HUES6 (cell line): ENCODE results near the gene BAX.

Experiments used
- H3K27ac ChIP-seq: 2 replicates; pipeline ENCODE4 v1.7.0; 2013; ENCODE audit warnings: low read depth, mild to moderate bottlenecking, low read length, inconsistent platforms
- H3K27me3 ChIP-seq: 2 replicates; pipeline ENCODE4 v1.6.1; 2013; ENCODE audit warnings: low read length; ENCODE audit not compliant: control insufficient read depth, insufficient read depth
- H3K36me3 ChIP-seq: 2 replicates; pipeline ENCODE4 v1.6.1; 2013; ENCODE audit warnings: low read length; ENCODE audit not compliant: control insufficient read depth, insufficient read depth
- H3K4me1 ChIP-seq: 2 replicates; pipeline ENCODE4 v1.6.1; 2013; ENCODE audit warnings: low read length; ENCODE audit not compliant: control insufficient read depth, insufficient read depth
- H3K4me3 ChIP-seq: 2 replicates; pipeline ENCODE4 v1.5.1; 2013; ENCODE audit warnings: low read depth, low read length
- H3K9ac ChIP-seq: one replicate; pipeline ENCODE4 v1.6.1; 2013; ENCODE audit warnings: mild to moderate bottlenecking, low read length
- H3K9me3 ChIP-seq: 2 replicates; pipeline ENCODE4 v1.6.1; 2013; ENCODE audit warnings: low read depth, low read length; ENCODE audit not compliant: control insufficient read depth, insufficient read depth

The BAX gene

DNA sequence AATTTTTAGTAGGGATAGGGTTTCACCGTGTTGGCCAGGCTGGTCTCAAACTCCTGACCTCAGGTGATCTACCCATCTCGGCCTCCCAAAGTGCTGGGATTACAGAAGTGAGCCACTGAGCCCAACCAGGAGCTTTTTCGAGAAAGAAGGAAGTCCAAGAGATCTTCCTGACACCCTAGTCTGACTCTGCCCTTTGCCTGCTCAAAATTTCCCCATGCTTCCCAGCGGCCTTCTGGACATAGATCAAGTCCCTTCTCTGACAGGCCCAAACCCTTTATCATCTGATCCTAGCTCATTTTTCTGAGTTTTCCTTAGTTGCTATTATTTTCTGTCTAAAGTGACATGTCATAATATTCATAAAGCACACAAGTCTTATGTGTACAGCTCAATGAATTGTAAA lies 1.5 kb upstream of the BAX start:
- Histone ChIP-seq H3K4me1 (peaks cover 10% of the 10 kb centered on the region), H3K9me3 (no peaks in the 10 kb centered on the region), H3K27ac (no peak overlapping the region), H3K4me3 (no peak overlapping the region), H3K9ac (no peak overlapping the region), H3K36me3 (peaks cover 20% of the 10 kb centered on the region), H3K27me3 (no peaks in the 10 kb centered on the region)

DNA sequence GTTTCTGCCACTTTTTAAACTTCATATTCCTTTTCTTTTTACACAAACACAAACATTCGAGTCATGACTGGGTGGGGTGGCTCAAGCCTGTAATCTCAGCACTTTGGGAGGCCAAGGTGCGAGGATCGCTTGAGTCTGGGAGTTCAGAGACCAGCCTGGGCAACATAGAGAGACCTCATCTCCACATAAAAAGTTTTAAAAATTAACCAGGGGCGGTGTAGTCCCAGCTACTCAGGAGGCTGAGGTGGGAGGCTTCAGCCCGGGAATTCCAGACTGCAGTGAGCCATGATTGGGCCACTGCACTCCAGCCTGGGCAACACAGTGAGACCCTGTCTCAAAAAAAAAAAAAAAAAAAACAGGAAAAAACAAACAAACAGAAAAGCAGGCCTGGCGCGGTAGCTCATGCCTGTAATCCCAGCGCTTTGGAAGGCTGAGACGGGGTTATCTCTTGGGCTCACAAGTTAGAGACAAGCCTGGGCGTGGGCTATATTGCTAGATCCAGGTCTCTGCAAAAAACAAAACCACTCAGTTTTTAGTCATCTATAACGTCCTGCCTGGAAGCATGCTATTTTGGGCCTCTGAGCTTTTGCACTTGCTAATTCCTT lies 583 bp upstream of the BAX start:
- H3K4me3 ChIP-seq, result peak overlapping the region; percentile 92
- peaks cover 10% of the 10 kb centered on the region for H3K4me1 ChIP-seq
- H3K9me3 ChIP-seq, result no peaks in the 10 kb centered on the region
- H3K27ac ChIP-seq, result no peak overlapping the region; the same call in 1 of the 2 replicates
- H3K36me3 ChIP-seq, result peaks cover 26% of the 10 kb centered on the region
- no peaks in the 10 kb centered on the region for H3K27me3 ChIP-seq
- H3K9ac ChIP-seq, result peak overlapping the region; percentile 8

DNA sequence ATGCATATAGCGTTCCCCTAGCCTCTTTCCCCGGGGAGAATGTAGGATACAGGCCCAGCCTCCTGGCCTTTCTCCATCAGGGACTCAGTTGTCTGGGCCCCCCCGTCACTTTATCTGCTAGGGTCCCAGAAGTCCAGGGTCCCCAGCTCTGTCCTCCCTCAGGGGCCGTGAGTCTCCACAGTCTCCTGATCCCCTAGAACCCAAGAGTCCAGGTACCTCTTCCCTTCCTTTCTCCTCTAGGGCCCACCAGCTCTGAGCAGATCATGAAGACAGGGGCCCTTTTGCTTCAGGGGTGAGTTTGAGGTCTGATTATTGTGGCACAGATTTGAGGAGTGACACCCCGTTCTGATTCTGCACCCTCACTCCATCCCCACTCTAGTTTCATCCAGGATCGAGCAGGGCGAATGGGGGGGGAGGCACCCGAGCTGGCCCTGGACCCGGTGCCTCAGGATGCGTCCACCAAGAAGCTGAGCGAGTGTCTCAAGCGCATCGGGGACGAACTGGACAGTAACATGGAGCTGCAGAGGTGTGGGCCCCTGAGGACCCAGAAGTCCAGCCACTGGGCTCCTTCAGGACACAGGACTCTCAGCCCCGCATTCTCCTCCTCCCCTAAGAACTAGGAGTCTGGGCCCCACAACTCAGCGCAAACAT lies 758 bp downstream of the BAX start:
- Histone ChIP-seq H3K9ac (peak overlapping the region; percentile 99), H3K27me3 (no peaks in the 10 kb centered on the region), H3K4me3 (peak overlapping the region; percentile 92), H3K36me3 (peaks cover 31% of the 10 kb centered on the region), H3K4me1 (peaks cover 10% of the 10 kb centered on the region), H3K9me3 (no peaks in the 10 kb centered on the region), H3K27ac (peak overlapping the region; percentile 96)

DNA sequence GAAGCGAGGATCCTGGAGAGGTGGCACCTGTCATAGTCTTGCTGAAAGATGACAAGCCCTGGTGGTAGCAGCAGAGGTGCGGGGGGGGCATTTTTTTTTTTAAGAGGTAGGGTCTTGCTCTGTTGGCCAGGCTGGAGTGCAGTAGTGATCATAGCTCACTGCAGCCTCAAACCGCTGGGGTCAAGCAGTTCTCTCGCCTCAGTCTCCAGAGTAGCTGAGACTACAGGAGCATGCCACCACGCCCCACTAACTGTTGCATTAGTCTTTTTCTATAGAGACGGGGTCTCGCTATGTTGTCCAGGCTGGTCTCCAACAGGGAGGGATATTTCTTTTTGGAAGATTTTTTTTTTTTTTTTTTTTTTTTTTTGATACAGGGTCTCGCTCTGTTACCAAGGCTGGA lies 3.3 kb downstream of the BAX start:
- Histone ChIP-seq H3K4me1 (peaks cover 21% of the 10 kb centered on the region), H3K27me3 (no peaks in the 10 kb centered on the region), H3K9me3 (no peaks in the 10 kb centered on the region), H3K36me3 (peaks cover 40% of the 10 kb centered on the region), H3K4me3 (no peak overlapping the region), H3K27ac (no peak overlapping the region), H3K9ac (no peak overlapping the region)

DNA sequence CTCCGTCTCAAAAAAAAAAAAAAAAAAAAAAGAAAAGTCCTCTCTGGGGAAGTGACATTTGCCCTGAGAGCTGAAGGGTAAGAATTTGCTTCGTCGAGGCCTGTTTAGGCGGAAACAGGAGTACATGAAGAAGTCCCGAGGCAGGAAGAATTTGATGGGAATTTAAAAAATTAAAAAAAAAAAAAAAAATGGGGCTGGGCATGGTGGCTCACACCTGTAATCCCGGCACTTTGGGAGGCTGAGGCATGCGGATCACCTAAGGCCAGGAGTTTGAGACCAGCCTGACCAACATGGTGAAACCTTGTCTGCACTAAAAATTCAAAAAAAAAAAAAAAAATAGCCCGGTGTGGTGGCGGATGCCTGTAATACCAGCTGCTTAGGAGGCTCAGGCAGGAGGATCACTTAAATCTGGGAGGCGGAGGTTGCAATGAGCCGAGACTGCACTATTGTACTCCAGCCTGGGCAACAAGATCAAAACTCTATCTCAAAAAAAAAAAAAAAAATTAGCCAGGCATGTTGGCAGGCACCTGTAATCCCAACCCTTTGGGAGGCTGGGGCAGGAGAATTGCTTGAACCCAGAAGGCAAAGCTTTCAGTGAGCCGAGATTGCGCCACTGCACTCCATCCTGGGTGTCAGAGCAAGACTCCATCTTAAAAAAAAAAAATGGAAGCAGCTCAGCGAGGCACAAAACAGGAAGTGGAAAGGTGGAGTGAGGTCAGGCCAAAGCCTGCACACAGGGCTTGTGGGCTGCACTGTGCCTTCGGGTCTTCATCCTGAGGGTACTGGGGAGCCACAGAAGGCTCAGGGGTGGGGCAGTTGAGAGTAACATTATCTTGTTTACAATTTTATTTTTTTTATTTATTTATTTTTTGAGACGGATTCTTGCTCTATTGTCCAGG lies 4.9 kb downstream of the BAX start:
- H3K36me3 ChIP-seq, result peaks cover 40% of the 10 kb centered on the region
- H3K27ac ChIP-seq, result no peak overlapping the region
- no peaks in the 10 kb centered on the region for H3K27me3 ChIP-seq
- peaks cover 36% of the 10 kb centered on the region for H3K4me1 ChIP-seq
- H3K9ac ChIP-seq, result no peak overlapping the region
- H3K9me3 ChIP-seq, result no peaks in the 10 kb centered on the region
- H3K4me3 ChIP-seq, result no peak overlapping the region

DNA sequence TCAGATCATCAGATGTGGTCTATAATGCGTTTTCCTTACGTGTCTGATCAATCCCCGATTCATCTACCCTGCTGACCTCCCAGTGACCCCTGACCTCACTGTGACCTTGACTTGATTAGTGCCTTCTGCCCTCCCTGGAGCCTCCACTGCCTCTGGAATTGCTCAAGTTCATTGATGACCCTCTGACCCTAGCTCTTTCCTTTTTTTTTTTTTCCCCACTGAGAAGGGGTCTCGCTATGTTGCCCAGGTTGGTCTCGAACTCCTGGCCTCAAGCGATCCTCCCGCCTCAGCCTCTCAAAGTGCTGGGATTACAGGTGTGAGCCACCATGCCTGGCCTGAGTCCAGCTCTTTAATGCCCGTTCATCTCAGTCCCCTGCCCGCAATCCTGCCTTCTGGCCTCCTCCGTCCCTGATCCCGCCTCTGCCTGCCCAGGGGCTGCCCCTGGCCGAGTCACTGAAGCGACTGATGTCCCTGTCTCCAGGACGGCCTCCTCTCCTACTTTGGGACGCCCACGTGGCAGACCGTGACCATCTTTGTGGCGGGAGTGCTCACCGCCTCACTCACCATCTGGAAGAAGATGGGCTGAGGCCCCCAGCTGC lies 6.5 kb downstream of the BAX start:
- Histone ChIP-seq H3K36me3 (peaks cover 40% of the 10 kb centered on the region), H3K4me3 (no peak overlapping the region), H3K27me3 (no peaks in the 10 kb centered on the region), H3K4me1 (peaks cover 31% of the 10 kb centered on the region), H3K9ac (no peak overlapping the region), H3K27ac (no peak overlapping the region), H3K9me3 (no peaks in the 10 kb centered on the region)

DNA sequence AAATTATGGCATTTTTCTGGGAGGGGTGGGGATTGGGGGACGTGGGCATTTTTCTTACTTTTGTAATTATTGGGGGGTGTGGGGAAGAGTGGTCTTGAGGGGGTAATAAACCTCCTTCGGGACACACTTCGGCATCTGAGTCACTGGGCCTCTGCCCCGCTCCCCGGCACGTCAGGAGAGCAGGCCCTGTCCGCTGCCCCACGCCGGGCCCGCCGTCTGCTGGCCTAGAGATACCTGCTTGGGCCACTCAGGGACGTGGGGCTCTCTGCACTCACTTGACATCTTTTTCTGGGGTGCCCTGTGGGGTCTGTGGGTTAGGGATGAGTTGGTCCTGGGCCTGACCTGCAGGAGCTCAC lies 7.0 kb downstream of the BAX start:
- no peaks in the 10 kb centered on the region for H3K9me3 ChIP-seq
- H3K27me3 ChIP-seq, result no peaks in the 10 kb centered on the region
- H3K4me1 ChIP-seq, result peaks cover 29% of the 10 kb centered on the region
- H3K27ac ChIP-seq, result peak overlapping the region; percentile 11; the same call in 1 of the 2 replicates
- H3K9ac ChIP-seq, result peak overlapping the region; percentile 58
- no peak overlapping the region; the same call in 1 of the 2 replicates for H3K4me3 ChIP-seq
- H3K36me3 ChIP-seq, result peaks cover 42% of the 10 kb centered on the region

DNA sequence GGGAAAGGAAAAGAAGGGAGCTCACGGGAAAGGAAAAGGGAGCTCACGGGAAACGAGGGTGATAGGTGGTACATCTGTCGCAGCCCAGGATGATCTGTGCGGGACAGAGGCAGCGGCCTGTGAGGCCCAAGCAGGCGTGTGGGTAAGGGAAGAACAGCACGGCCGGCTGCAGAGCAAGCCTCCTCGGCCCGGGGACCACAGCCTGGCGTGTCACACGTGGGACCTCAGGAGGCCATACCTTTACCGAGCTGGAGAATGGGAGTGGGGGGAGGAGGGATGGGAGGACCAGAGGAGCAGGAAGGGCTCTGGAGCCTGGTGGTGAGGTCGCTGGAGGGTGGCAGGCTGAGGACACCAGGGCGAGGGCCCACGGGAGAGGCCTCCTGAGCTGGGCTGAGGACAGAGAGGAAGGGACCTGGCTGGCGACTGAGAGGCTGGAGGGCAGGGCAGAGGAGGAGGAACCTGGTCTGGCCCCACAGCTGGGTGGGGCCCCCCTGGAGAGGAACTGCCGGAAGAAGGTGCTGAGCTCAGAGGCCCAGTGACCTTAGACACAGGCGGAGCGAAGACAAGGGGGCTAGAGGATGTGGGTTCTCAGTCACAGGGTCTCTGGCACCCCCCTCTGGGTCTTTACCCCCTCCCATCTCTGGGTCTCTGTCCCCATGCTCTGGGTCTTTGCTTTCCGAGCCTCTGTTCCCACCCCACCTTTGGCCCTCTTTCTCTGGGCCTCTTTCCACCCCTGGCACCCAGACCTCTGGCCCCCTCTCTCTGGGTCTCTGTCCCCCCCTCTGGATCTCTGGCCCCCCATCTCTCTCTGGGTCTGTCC lies 7.6 kb downstream of the BAX start:
- Histone ChIP-seq H3K9me3 (no peaks in the 10 kb centered on the region), H3K9ac (peak overlapping the region; percentile 58), H3K27me3 (no peaks in the 10 kb centered on the region), H3K36me3 (peaks cover 43% of the 10 kb centered on the region), H3K4me3 (peak overlapping the region; percentile 13; the same call in 1 of the 2 replicates), H3K4me1 (peaks cover 29% of the 10 kb centered on the region), H3K27ac (peak overlapping the region; percentile 11; the same call in 1 of the 2 replicates)

DNA sequence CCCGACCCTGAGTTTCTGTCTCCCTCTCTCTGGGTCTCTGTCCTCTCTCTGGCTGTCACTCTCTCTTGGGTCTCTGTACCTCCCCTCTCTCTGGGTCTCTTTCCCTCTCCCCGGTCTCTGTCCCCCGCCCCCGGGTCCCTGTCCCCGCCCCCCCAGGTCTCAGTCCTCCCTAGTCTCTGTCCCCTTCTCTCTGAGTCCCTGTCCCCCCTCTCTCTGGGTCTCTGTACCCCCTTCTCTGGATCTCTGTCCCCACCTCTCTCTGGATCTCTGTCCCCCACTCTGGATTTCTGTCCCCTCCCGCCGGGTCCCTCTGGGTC lies 8.1 kb downstream of the BAX start:
- Histone ChIP-seq H3K9me3 (no peaks in the 10 kb centered on the region), H3K36me3 (peaks cover 39% of the 10 kb centered on the region), H3K27ac (peak overlapping the region; percentile 11; the same call in 1 of the 2 replicates), H3K4me1 (peaks cover 29% of the 10 kb centered on the region), H3K9ac (peak overlapping the region; percentile 58), H3K4me3 (no peak overlapping the region; the same call in 1 of the 2 replicates), H3K27me3 (no peaks in the 10 kb centered on the region)

DNA sequence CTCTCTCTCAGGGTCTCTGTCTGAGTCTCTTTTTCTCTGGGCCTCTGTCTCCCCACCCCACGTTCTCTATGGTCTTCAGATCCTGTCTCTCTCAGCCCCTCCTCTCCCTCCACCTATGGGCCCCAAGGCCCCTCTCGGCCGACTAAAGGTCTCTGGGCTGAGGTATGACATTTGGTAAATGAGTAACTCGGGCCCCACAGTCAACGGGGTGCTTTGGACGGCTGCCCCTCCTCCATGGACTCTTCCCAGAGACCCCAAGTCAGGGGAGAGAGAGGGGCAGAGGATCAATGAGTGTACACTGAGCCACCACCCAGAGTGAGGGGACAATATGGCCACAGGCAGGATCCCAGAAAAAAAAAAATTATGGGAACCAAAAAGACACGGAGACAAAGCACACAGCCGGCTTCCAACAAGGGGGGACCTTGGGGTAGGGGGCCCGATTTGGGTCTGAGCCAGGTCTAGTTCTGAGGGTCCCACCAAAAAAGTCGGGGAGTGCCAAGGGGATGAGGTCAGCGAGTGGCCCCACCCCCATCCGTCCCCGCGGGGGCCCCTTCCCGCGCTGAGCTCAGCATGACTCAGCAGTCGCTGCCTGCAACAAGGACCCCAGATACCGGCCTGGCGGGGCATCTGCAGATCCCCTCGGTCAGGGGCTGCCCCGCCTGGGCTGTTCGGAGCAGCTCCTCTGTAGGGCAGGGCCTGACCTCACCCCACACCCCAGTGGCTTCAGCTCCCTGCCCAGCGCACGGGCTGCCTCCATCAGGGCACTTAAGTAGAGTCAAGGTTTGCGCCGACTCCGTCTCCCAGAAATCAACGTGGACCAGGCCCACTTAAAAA lies 8.9 kb downstream of the BAX start:
- Histone ChIP-seq H3K36me3 (peaks cover 37% of the 10 kb centered on the region), H3K4me1 (peaks cover 29% of the 10 kb centered on the region), H3K9me3 (no peaks in the 10 kb centered on the region), H3K27me3 (no peaks in the 10 kb centered on the region), H3K27ac (peak overlapping the region; percentile 95), H3K9ac (peak overlapping the region; percentile 98), H3K4me3 (peak overlapping the region; percentile 55)
